LNCaP clone FGC (cell line): ENCODE measurements around the gene GMDS.

Experiments used
- DNase-seq: peaks from one replicate; pipeline ENCODE4 v3.0.0-alpha.2; 2011; ENCODE audit warnings: low read depth
- H3K4me3 ChIP-seq: 2 replicates; pipeline ENCODE4 v1.5.1; 2011; ENCODE audit warnings: mild to moderate bottlenecking, low read depth, low read length, control low read depth
- CTCF ChIP-seq: IDR thresholded peaks from 2 replicates; pipeline ENCODE4 v1.5.1; 2012; ENCODE audit warnings: mild to moderate bottlenecking; ENCODE audit not compliant: control insufficient read depth, insufficient read depth; ENCODE audit errors: extremely low read depth

The GMDS gene

GRCh38 chr6:2164481-2164880 lies 80.9 kb downstream of the GMDS start:
- H3K4me3 ChIP-seq: no peak overlapping the region
- DNase-seq: no peak
- TF ChIP-seq CTCF: no peak

GRCh38 chr6:2162079-2162445 lies 83.3 kb downstream of the GMDS start:
- no peak for DNase-seq
- H3K4me3 ChIP-seq: no peak overlapping the region
- TF ChIP-seq CTCF: no peak

GRCh38 chr6:2158596-2159271 lies 86.7 kb downstream of the GMDS start:
- DNase-seq: no peak
- TF ChIP-seq CTCF: no peak
- no peak overlapping the region for H3K4me3 ChIP-seq

- DNase-seq: no peak
- H3K4me3 ChIP-seq: no peak overlapping the region
- TF ChIP-seq CTCF: no peak
These were observed 87.8 kb downstream of the GMDS start for GRCh38 chr6:2157441-2158127.

GRCh38 chr6:2155206-2155605 lies 90.2 kb downstream of the GMDS start:
- no peak for DNase-seq
- no peak overlapping the region for H3K4me3 ChIP-seq
- TF ChIP-seq CTCF: no peak

GRCh38 chr6:2149361-2150006 lies 95.9 kb downstream of the GMDS start:
- no peak overlapping the region for H3K4me3 ChIP-seq
- DNase-seq: no peak
- TF ChIP-seq CTCF: no peak
